DOHH2 (cell line): ENCODE measurements around the gene AGTRAP.

ENCODE experiments used
- H3F3A ChIP-seq: fragments of 200-600 bp; sonication (generic), shearing (Covaris generic); 2 replicates; pipeline ENCODE4 v1.6.0; 2016; ENCODE audit warnings: antibody characterized with exemption, mild to moderate bottlenecking; ENCODE audit not compliant: control insufficient read depth, insufficient read depth
- H3K27ac ChIP-seq: fragments of 200-600 bp; sonication (generic); 2 replicates; pipeline ENCODE4 v1.5.1; 2014; ENCODE audit warnings: low read depth, mild to moderate bottlenecking, low read length, moderate library complexity
- H3K27me3 ChIP-seq: fragments of 200-600 bp; sonication (generic); 2 replicates; pipeline ENCODE4 v1.6.1; 2014; ENCODE audit warnings: mild to moderate bottlenecking, low read length, mixed read lengths; ENCODE audit not compliant: control insufficient read depth
- H3K36me3 ChIP-seq: fragments of 200-600 bp; sonication (generic); 2 replicates; pipeline ENCODE4 v1.6.1; 2014; ENCODE audit warnings: mild to moderate bottlenecking, low read length, moderate library complexity, mixed read lengths; ENCODE audit not compliant: control insufficient read depth
- H3K4me1 ChIP-seq: fragments of 200-600 bp; sonication (generic); 2 replicates; pipeline ENCODE4 v1.6.1; 2014; ENCODE audit warnings: mild to moderate bottlenecking, low read length, mixed read lengths; ENCODE audit not compliant: control insufficient read depth
- H3K4me2 ChIP-seq: fragments of 200-600 bp; sonication (generic); 2 replicates; pipeline ENCODE4 v1.6.0; 2014; ENCODE audit warnings: mild to moderate bottlenecking, low read length, moderate library complexity
- H3K4me3 ChIP-seq: fragments of 200-600 bp; sonication (generic); 2 replicates; pipeline ENCODE4 v1.5.1; 2014; ENCODE audit warnings: mild to moderate bottlenecking, low read length, mixed read lengths
- H3K79me2 ChIP-seq: fragments of 200-600 bp; sonication (generic); 2 replicates; pipeline ENCODE4 v1.6.1; 2014; ENCODE audit warnings: mild to moderate bottlenecking, low read length, mixed read lengths; ENCODE audit not compliant: control insufficient read depth
- H3K9me2 ChIP-seq: fragments of 200-600 bp; sonication (generic); replicated peaks from 2 replicates; pipeline ENCODE4 v1.6.1; 2014; ENCODE audit warnings: mild to moderate bottlenecking, low read length, mixed read lengths; ENCODE audit not compliant: control insufficient read depth
- H3K9me3 ChIP-seq: fragments of 200-600 bp; sonication (generic); 2 replicates; pipeline ENCODE4 v1.6.1; 2014; ENCODE audit warnings: antibody characterized with exemption, low read length, mixed read lengths; ENCODE audit not compliant: control insufficient read depth, insufficient read depth
- H4K20me1 ChIP-seq: fragments of 200-600 bp; sonication (generic); 2 replicates; pipeline ENCODE4 v1.6.0; 2014; ENCODE audit warnings: low read depth, mild to moderate bottlenecking, antibody characterized with exemption, low read length, moderate library complexity; ENCODE audit not compliant: control insufficient read depth, insufficient read depth
- EZH2phosphoT487 ChIP-seq: fragments of 200-600 bp; sonication (generic); IDR thresholded peaks from 2 replicates; pipeline ENCODE4 v1.6.1; 2017; ENCODE audit warnings: borderline replicate concordance, mild to moderate bottlenecking, antibody characterized with exemption, low read length, moderate library complexity, mixed read lengths
- TF ChIP-seq, protein P1 (sequence below): fragments of 200-600 bp; sonication (generic); IDR thresholded peaks from one replicate; pipeline ENCODE4 v1.5.1; 2014; ENCODE audit warnings: antibody characterized with exemption, mild to moderate bottlenecking, low read depth, low read length; ENCODE audit not compliant: poor library complexity, severe bottlenecking

Gene AGTRAP

DNA sequence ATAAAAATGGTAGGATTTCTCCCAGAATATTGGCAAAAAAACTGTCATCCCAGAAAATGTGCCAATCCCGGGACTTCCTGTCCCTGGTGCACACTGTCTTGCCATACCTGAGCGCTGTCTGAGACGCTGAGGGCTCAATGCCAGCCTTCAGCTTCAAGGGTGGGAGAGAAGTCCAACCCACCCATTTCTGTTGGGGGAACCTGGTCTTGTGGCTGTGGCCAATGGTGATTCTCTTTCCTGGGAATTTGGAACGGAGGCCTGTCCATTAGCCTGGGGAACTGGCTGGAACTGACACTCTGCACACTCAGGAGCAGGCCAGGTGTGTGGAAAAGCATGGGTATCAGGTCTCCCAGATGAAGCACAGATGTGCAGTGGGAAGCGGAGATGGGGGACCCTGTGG is 63.2 kb downstream of the AGTRAP start:
- Histone ChIP-seq H3F3A (no peaks in the 10 kb centered on the region; the same call in 1 of the 2 replicates), H4K20me1 (peaks cover 7% of the 10 kb centered on the region; the same call in 1 of the 2 replicates), H3K27ac (no peak overlapping the region), H3K79me2 (peaks cover 21% of the 10 kb centered on the region), H3K9me3 (no peaks in the 10 kb centered on the region), H3K4me1 (peaks cover 22% of the 10 kb centered on the region), H3K4me2 (no peak overlapping the region), H3K4me3 (no peak overlapping the region), H3K27me3 (no peaks in the 10 kb centered on the region), H3K36me3 (peaks cover 71% of the 10 kb centered on the region), H3K9me2 (no peaks in the 10 kb centered on the region)
- TF ChIP-seq, protein P1, sequence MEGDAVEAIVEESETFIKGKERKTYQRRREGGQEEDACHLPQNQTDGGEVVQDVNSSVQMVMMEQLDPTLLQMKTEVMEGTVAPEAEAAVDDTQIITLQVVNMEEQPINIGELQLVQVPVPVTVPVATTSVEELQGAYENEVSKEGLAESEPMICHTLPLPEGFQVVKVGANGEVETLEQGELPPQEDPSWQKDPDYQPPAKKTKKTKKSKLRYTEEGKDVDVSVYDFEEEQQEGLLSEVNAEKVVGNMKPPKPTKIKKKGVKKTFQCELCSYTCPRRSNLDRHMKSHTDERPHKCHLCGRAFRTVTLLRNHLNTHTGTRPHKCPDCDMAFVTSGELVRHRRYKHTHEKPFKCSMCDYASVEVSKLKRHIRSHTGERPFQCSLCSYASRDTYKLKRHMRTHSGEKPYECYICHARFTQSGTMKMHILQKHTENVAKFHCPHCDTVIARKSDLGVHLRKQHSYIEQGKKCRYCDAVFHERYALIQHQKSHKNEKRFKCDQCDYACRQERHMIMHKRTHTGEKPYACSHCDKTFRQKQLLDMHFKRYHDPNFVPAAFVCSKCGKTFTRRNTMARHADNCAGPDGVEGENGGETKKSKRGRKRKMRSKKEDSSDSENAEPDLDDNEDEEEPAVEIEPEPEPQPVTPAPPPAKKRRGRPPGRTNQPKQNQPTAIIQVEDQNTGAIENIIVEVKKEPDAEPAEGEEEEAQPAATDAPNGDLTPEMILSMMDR: no peak
- no peak for TF ChIP-seq EZH2phosphoT487

DNA sequence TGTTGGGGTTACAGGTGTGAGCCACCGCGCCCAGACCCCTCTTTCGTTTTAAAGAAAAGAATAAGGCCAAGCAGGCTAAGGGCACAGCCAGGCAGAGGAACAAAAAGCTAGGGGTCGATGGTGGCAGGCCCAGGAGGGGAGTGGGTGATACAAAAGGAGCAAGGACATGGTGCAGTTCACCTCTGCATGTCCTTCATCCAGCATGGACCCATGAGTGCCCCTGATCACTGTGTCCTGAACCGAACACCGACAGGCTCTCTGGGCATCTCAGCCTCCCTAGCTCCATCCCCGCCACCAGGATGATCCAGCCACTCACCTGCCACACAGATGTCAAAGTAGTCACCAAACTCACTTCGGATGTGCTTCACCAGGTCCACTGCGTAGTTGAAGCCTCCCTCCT is 64.0 kb downstream of the AGTRAP start:
- no peaks in the 10 kb centered on the region for H3K9me2 ChIP-seq
- H4K20me1 ChIP-seq: peaks cover 7% of the 10 kb centered on the region; the same call in 1 of the 2 replicates
- H3K36me3 ChIP-seq: peaks cover 63% of the 10 kb centered on the region
- peaks cover 28% of the 10 kb centered on the region for H3K79me2 ChIP-seq
- no peaks in the 10 kb centered on the region for H3K27me3 ChIP-seq
- H3K9me3 ChIP-seq: no peaks in the 10 kb centered on the region
- H3K4me3 ChIP-seq: no peak overlapping the region
- H3K4me2 ChIP-seq: no peak overlapping the region
- no peak for TF ChIP-seq EZH2phosphoT487
- TF ChIP-seq, protein P1: no peak
- no peak overlapping the region for H3K27ac ChIP-seq
- peaks cover 30% of the 10 kb centered on the region for H3K4me1 ChIP-seq
- peaks cover 5% of the 10 kb centered on the region for H3F3A ChIP-seq

DNA sequence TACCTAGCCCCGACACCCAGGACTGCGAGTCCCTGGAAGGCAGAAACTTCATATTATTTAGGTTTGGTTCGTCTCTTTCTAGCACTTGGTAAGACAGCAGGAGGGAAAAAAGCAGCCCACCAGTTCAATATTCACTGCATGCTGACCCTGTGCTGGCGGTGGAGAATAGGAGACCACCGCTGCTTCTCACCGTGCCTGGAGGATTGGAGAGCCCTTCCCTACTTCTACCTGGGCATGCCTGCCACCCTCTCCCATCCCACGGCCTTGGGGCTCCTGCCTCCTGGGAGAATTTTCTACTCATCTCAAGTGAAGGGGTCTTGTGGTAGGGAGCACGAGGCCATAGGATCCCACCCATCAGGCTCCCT is 64.4 kb downstream of the AGTRAP start:
- no peak for TF ChIP-seq EZH2phosphoT487
- TF ChIP-seq, protein P1: no peak
- H3K79me2 ChIP-seq: peaks cover 33% of the 10 kb centered on the region
- peaks cover 7% of the 10 kb centered on the region; the same call in 1 of the 2 replicates for H4K20me1 ChIP-seq
- H3K4me3 ChIP-seq: no peak overlapping the region
- H3K27ac ChIP-seq: no peak overlapping the region
- H3K36me3 ChIP-seq: peaks cover 63% of the 10 kb centered on the region
- peaks cover 5% of the 10 kb centered on the region for H3F3A ChIP-seq
- H3K9me2 ChIP-seq: no peaks in the 10 kb centered on the region
- H3K27me3 ChIP-seq: no peaks in the 10 kb centered on the region
- peaks cover 32% of the 10 kb centered on the region for H3K4me1 ChIP-seq
- H3K9me3 ChIP-seq: no peaks in the 10 kb centered on the region
- no peak overlapping the region for H3K4me2 ChIP-seq
